Neural progenitor cell (in vitro differentiated cells): Measurements from ENCODE around the gene PCDHB8.

Experiments used
- EZH2 ChIP-seq: fragments of 200-600 bp; sonication (generic); IDR thresholded peaks from 2 replicates; pipeline ENCODE4 v1.6.1; 2017; ENCODE audit warnings: antibody characterized with exemption, mild to moderate bottlenecking, moderate library complexity
- EZH2phosphoT487 ChIP-seq: fragments of 200-600 bp; sonication (generic); IDR thresholded peaks from 2 replicates; pipeline ENCODE4 v1.6.1; 2017; ENCODE audit warnings: antibody characterized with exemption
- TF ChIP-seq, protein P1 (sequence below): fragments of 200-600 bp; sonication (generic); IDR thresholded peaks from 2 replicates; pipeline ENCODE4 v1.5.1; 2017; ENCODE audit warnings: antibody characterized with exemption, mild to moderate bottlenecking

DNA sequence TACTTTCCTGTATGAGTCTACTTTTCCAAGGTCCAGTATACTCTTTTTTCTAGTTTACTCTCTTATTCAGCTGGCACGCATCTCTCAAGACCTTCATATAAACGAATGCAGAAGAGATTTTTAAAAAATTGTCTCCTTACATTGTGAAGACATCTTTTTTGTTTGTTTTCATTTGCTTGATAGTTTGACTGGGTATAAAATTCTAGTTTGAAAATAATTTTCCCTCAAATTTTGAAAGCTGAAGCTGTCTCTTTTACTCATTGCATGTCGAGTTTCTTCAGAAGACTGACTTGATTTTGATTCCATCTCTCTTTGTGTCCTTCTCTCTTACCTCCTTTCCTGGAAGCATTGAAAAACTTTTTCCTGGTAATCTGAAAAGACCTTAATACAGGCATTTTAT lies 18.8 kb downstream of the PCDHB8 start:
- TF ChIP-seq, protein P1, sequence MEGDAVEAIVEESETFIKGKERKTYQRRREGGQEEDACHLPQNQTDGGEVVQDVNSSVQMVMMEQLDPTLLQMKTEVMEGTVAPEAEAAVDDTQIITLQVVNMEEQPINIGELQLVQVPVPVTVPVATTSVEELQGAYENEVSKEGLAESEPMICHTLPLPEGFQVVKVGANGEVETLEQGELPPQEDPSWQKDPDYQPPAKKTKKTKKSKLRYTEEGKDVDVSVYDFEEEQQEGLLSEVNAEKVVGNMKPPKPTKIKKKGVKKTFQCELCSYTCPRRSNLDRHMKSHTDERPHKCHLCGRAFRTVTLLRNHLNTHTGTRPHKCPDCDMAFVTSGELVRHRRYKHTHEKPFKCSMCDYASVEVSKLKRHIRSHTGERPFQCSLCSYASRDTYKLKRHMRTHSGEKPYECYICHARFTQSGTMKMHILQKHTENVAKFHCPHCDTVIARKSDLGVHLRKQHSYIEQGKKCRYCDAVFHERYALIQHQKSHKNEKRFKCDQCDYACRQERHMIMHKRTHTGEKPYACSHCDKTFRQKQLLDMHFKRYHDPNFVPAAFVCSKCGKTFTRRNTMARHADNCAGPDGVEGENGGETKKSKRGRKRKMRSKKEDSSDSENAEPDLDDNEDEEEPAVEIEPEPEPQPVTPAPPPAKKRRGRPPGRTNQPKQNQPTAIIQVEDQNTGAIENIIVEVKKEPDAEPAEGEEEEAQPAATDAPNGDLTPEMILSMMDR, result no peak
- TF ChIP-seq EZH2phosphoT487, result no peak
- no peak for TF ChIP-seq EZH2
